ENCODE results near the gene BPIFB6. TPM values are rescaled to one million over a fixed set of nuclear protein-coding genes. Genes with fewer than 3 reads are reported as not detected.

The BPIFB6 gene
- total RNA-seq, 1 experiment from 2014 or later: not detected

GRCh38 chr20:32988008-32988407, 43.4 kb upstream of the BPIFB6 start:
- TF ChIP-seq ATF3 (CRISPR knock-in tag; conservative IDR thresholded peaks at IDR 0.05): no peak
- CTCF ChIA-PET: interaction anchor here (0.9 kb wide), 1 partner anchor 10 kb away, joined by 4 read pairs; no protein-coding TSS in a partner anchor
- DNase-seq (ENCODE audit: low spot score) (no peak), ATAC-seq (no peak)
- POLR2A ChIA-PET: no interaction called here
- Mint-ChIP-seq H3K4me3 (no peak overlapping the region), H3K27me3 (ENCODE audit: low read depth) (no peaks in the 10 kb centered on the region), H3K4me1 (0 out of 2 replicates have a peak, but pooled peaks cover 4% of the 10 kb centered on the region), H3K9me3 (no peaks in the 10 kb centered on the region), H3K36me3 (no peaks in the 10 kb centered on the region), H3K27ac (no peak overlapping the region)

DNA sequence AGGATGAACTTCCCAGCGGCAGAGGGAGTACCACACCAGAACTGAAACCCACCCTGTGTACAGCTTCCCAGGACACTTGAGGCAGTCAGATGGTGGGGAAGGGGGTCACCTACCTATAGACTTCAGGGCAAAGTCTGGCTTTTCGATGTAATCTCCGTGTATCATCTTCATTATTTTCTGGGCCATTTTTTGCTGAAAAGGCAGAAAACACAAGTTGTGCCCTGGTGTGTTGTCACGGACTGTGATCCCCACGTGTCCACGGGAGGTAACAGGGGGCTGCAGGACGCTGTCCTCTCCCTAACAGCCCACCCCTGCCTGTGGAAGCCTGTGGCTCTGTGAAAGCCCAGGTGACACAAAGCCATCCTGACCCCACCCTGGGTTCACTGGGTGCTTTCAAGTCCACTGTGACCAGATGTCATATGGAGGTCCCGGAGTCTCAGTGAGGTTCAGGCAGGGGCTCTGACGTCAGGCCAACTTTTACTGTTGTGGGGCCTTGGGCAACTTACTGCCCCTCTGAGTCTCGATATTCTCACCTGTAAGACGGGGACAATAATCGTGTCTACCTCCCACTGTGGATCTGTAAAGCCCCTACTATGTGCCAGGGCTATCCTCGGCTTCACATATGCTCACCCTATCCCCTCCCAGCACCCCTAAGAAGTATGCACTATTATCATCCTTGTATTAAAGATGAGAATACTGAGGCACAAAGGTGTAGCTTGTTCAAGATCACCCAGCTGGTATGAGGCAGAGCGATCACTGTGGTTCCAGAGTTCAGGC, 41.8 kb upstream of the BPIFB6 start:
- Mint-ChIP-seq H3K4me1 (no peaks in the 10 kb centered on the region), H3K4me3 (no peak overlapping the region), H3K9me3 (no peaks in the 10 kb centered on the region), H3K36me3 (no peaks in the 10 kb centered on the region), H3K27ac (no peak overlapping the region), H3K27me3 (ENCODE audit: low read depth) (no peaks in the 10 kb centered on the region)
- CTCF ChIA-PET: interaction anchor here (1.3 kb wide), 1 partner anchor 15 kb away, joined by 3 read pairs; no protein-coding TSS in a partner anchor
- POLR2A ChIA-PET: no interaction called here
- no peak for DNase-seq (ENCODE audit: low spot score)
- no peak for ATAC-seq
- no peak for TF ChIP-seq SMAD3 (CRISPR knock-in tag; IDR thresholded peaks at IDR 0.05; ENCODE audit: borderline replicate concordance)
- TF ChIP-seq ETV6 (CRISPR knock-in tag; IDR thresholded peaks at IDR 0.05): no peak
- TF ChIP-seq AR (CRISPR knock-in tag; IDR thresholded peaks at IDR 0.05): no peak
- TF ChIP-seq OVOL2 (CRISPR knock-in tag; IDR thresholded peaks at IDR 0.05; ENCODE audit: borderline replicate concordance): no peak
- no peak for TF ChIP-seq ZNF416 (CRISPR knock-in tag; IDR thresholded peaks at IDR 0.05)
- TF ChIP-seq, protein P1, sequence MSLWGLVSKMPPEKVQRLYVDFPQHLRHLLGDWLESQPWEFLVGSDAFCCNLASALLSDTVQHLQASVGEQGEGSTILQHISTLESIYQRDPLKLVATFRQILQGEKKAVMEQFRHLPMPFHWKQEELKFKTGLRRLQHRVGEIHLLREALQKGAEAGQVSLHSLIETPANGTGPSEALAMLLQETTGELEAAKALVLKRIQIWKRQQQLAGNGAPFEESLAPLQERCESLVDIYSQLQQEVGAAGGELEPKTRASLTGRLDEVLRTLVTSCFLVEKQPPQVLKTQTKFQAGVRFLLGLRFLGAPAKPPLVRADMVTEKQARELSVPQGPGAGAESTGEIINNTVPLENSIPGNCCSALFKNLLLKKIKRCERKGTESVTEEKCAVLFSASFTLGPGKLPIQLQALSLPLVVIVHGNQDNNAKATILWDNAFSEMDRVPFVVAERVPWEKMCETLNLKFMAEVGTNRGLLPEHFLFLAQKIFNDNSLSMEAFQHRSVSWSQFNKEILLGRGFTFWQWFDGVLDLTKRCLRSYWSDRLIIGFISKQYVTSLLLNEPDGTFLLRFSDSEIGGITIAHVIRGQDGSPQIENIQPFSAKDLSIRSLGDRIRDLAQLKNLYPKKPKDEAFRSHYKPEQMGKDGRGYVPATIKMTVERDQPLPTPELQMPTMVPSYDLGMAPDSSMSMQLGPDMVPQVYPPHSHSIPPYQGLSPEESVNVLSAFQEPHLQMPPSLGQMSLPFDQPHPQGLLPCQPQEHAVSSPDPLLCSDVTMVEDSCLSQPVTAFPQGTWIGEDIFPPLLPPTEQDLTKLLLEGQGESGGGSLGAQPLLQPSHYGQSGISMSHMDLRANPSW (CRISPR knock-in tag; conservative IDR thresholded peaks at IDR 0.05; ENCODE audit: low read depth): no peak
- TF ChIP-seq, protein P2, sequence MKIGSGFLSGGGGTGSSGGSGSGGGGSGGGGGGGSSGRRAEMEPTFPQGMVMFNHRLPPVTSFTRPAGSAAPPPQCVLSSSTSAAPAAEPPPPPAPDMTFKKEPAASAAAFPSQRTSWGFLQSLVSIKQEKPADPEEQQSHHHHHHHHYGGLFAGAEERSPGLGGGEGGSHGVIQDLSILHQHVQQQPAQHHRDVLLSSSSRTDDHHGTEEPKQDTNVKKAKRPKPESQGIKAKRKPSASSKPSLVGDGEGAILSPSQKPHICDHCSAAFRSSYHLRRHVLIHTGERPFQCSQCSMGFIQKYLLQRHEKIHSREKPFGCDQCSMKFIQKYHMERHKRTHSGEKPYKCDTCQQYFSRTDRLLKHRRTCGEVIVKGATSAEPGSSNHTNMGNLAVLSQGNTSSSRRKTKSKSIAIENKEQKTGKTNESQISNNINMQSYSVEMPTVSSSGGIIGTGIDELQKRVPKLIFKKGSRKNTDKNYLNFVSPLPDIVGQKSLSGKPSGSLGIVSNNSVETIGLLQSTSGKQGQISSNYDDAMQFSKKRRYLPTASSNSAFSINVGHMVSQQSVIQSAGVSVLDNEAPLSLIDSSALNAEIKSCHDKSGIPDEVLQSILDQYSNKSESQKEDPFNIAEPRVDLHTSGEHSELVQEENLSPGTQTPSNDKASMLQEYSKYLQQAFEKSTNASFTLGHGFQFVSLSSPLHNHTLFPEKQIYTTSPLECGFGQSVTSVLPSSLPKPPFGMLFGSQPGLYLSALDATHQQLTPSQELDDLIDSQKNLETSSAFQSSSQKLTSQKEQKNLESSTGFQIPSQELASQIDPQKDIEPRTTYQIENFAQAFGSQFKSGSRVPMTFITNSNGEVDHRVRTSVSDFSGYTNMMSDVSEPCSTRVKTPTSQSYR (CRISPR knock-in tag; IDR thresholded peaks at IDR 0.05): no peak
- TF ChIP-seq, protein P3, sequence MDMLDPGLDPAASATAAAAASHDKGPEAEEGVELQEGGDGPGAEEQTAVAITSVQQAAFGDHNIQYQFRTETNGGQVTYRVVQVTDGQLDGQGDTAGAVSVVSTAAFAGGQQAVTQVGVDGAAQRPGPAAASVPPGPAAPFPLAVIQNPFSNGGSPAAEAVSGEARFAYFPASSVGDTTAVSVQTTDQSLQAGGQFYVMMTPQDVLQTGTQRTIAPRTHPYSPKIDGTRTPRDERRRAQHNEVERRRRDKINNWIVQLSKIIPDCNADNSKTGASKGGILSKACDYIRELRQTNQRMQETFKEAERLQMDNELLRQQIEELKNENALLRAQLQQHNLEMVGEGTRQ (CRISPR knock-in tag; IDR thresholded peaks at IDR 0.05): no peak
- TF ChIP-seq ZNF219 (CRISPR knock-in tag; IDR thresholded peaks at IDR 0.05; ENCODE audit: borderline replicate concordance): no peak
- TF ChIP-seq CTCF (IDR thresholded peaks at IDR 0.05): no peak
- no peak for TF ChIP-seq NR3C1 (CRISPR knock-in tag; conservative IDR thresholded peaks at IDR 0.05; ENCODE audit: low read depth)
- TF ChIP-seq, protein P4, sequence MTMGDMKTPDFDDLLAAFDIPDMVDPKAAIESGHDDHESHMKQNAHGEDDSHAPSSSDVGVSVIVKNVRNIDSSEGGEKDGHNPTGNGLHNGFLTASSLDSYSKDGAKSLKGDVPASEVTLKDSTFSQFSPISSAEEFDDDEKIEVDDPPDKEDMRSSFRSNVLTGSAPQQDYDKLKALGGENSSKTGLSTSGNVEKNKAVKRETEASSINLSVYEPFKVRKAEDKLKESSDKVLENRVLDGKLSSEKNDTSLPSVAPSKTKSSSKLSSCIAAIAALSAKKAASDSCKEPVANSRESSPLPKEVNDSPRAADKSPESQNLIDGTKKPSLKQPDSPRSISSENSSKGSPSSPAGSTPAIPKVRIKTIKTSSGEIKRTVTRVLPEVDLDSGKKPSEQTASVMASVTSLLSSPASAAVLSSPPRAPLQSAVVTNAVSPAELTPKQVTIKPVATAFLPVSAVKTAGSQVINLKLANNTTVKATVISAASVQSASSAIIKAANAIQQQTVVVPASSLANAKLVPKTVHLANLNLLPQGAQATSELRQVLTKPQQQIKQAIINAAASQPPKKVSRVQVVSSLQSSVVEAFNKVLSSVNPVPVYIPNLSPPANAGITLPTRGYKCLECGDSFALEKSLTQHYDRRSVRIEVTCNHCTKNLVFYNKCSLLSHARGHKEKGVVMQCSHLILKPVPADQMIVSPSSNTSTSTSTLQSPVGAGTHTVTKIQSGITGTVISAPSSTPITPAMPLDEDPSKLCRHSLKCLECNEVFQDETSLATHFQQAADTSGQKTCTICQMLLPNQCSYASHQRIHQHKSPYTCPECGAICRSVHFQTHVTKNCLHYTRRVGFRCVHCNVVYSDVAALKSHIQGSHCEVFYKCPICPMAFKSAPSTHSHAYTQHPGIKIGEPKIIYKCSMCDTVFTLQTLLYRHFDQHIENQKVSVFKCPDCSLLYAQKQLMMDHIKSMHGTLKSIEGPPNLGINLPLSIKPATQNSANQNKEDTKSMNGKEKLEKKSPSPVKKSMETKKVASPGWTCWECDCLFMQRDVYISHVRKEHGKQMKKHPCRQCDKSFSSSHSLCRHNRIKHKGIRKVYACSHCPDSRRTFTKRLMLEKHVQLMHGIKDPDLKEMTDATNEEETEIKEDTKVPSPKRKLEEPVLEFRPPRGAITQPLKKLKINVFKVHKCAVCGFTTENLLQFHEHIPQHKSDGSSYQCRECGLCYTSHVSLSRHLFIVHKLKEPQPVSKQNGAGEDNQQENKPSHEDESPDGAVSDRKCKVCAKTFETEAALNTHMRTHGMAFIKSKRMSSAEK (CRISPR knock-in tag; IDR thresholded peaks at IDR 0.05; ENCODE audit: borderline replicate concordance): no peak
- TF ChIP-seq, protein P5, sequence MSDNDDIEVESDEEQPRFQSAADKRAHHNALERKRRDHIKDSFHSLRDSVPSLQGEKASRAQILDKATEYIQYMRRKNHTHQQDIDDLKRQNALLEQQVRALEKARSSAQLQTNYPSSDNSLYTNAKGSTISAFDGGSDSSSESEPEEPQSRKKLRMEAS (CRISPR knock-in tag; IDR thresholded peaks at IDR 0.05): no peak
